Smooth muscle cell (in vitro differentiated cells): Measurements from ENCODE around the gene ABCC2. TPM values are rescaled to one million over a fixed set of nuclear protein-coding genes. Genes with fewer than 3 reads are reported as not detected.

Source experiments
- DNase-seq: peaks from one replicate; lab custom pipeline; 2025; ENCODE audit not compliant: unreplicated experiment; lab: John Stamatoyannopoulos, UW
- H2AFZ ChIP-seq: fragments of 200-600 bp; sonication (generic); 2 replicates; pipeline ENCODE4 v1.6.0; 2016; ENCODE audit warnings: antibody characterized with exemption, low read depth, mild to moderate bottlenecking
- H3F3A ChIP-seq: fragments of 200-600 bp; sonication (generic); 2 replicates; pipeline ENCODE4 v1.6.0; 2017; ENCODE audit warnings: antibody characterized with exemption, low read depth
- H3K27ac ChIP-seq: fragments of 200-600 bp; sonication (generic); 2 replicates; pipeline ENCODE4 v1.5.1; 2016; ENCODE audit warnings: low read depth, mild to moderate bottlenecking
- H3K27me3 ChIP-seq: fragments of 200-600 bp; sonication (generic); 2 replicates; pipeline ENCODE4 v1.6.1; 2016; ENCODE audit warnings: low read depth, mild to moderate bottlenecking
- H3K36me3 ChIP-seq: fragments of 200-600 bp; sonication (generic); 2 replicates; pipeline ENCODE4 v1.5.1; 2016; ENCODE audit warnings: low read depth
- H3K4me1 ChIP-seq: fragments of 200-600 bp; sonication (generic); 2 replicates; pipeline ENCODE4 v1.5.1; 2016; ENCODE audit warnings: low read depth
- H3K4me2 ChIP-seq: fragments of 200-600 bp; sonication (generic); 2 replicates; pipeline ENCODE4 v1.6.0; 2016; ENCODE audit warnings: mild to moderate bottlenecking
- H3K4me3 ChIP-seq: fragments of 200-600 bp; sonication (generic); 2 replicates; pipeline ENCODE4 v1.5.1; 2016; ENCODE audit warnings: mild to moderate bottlenecking
- H3K79me2 ChIP-seq: fragments of 200-600 bp; sonication (generic); 2 replicates; pipeline ENCODE4 v1.6.0; 2016; ENCODE audit warnings: low read depth, mild to moderate bottlenecking
- H3K9ac ChIP-seq: fragments of 200-600 bp; sonication (generic); 2 replicates; pipeline ENCODE4 v1.6.0; 2016; ENCODE audit warnings: low read depth
- H3K9me3 ChIP-seq: fragments of 200-600 bp; sonication (generic); replicated peaks from 2 replicates; pipeline ENCODE4 v1.5.1; 2016; ENCODE audit warnings: low read depth
- H4K20me1 ChIP-seq: fragments of 200-600 bp; sonication (generic); 2 replicates; pipeline ENCODE4 v1.6.0; 2016; ENCODE audit warnings: low read depth
- CTCF ChIP-seq: fragments of 200-600 bp; sonication (generic); IDR thresholded peaks from 2 replicates; pipeline ENCODE4 v1.5.1; 2017; ENCODE audit warnings: borderline replicate concordance, mild to moderate bottlenecking, antibody characterized with exemption; ENCODE audit not compliant: insufficient read depth, poor library complexity, severe bottlenecking
- WGBS: methylation state at CpG from one replicate; pipeline ENCODE4 v1.1.7; 2016; ENCODE audit warnings: low lambda C conversion rate; 5-methylcytosine and 5-hydroxymethylcytosine counted together
- polyA plus RNA-seq: library from polyadenylated mRNA; unstranded; fragments of >200 nt; fragmentation: Nextera tagmentation; extraction: Ambion mirVana; gene quantifications from 2 replicates; pipeline ENCODE4 v1.2.1, GENCODE V29; 2016
- total RNA-seq: library from RNA; depleted of rRNA; stranded (reverse); fragments of >200 nt; gene quantifications from 2 replicates; pipeline ENCODE4 v1.2.3, GENCODE V29; 2014

The ABCC2 gene
- total and polyA plus RNA-seq, 2 experiments from 2014 or later, result 0.36 to 3.0 TPM

GRCh38 chr10:99841746-99842145 lies 59.3 kb downstream of the ABCC2 start:
- no peak overlapping the region for H3K27ac ChIP-seq
- H2AFZ ChIP-seq, result no peak overlapping the region
- H3K4me2 ChIP-seq, result no peak overlapping the region
- H3K27me3 ChIP-seq, result no peaks in the 10 kb centered on the region
- no peak overlapping the region for H3K9ac ChIP-seq
- H3K4me1 ChIP-seq, result peaks cover 4% of the 10 kb centered on the region
- no peak for TF ChIP-seq CTCF
- H3K36me3 ChIP-seq, result no peaks in the 10 kb centered on the region
- no peaks in the 10 kb centered on the region for H3K9me3 ChIP-seq
- H3K79me2 ChIP-seq, result no peaks in the 10 kb centered on the region
- WGBS, result 88% methylated on average over 7 of the region's 7 CpGs
- DNase-seq, result no peak
- peaks cover 4% of the 10 kb centered on the region for H3F3A ChIP-seq
- H3K4me3 ChIP-seq, result no peak overlapping the region
- H4K20me1 ChIP-seq, result no peaks in the 10 kb centered on the region

DNA sequence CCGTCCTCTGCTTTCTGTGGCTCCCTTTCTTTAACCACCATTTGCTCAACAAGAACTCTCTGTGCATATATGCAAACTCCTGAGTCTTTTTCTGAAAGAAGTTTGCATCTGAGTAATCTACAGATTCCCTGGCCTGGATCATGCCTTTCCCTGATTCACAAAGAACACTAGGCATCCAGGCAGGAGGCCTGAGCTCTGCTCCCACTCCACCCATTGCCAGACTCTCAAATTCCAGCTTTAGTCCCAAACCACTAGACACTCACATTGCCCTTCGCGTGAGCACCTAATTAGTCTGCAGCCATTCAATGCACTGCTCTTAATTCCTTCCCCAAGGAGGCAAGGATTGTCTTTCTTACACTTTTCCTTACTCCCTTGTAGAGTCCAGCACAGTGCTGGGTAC lies 60.9 kb downstream of the ABCC2 start:
- WGBS, result 53% methylated on average over 3 of the region's 3 CpGs
- Histone ChIP-seq H3K4me3 (no peak overlapping the region), H3K27me3 (no peaks in the 10 kb centered on the region), H3K36me3 (no peaks in the 10 kb centered on the region), H3K27ac (peak overlapping the region; percentile 78), H3K4me1 (peaks cover 4% of the 10 kb centered on the region), H4K20me1 (no peaks in the 10 kb centered on the region), H3K9ac (no peak overlapping the region), H2AFZ (peak overlapping the region; percentile 28), H3F3A (peaks cover 4% of the 10 kb centered on the region), H3K4me2 (peak overlapping the region; percentile 36), H3K9me3 (no peaks in the 10 kb centered on the region), H3K79me2 (no peaks in the 10 kb centered on the region)
- no peak for TF ChIP-seq CTCF
- no peak for DNase-seq

- H2AFZ ChIP-seq, result no peak overlapping the region
These were observed 62.1 kb downstream of the ABCC2 start for GRCh38 chr10:99844433-99844955.

More at GRCh38 chr10:99844433-99844955, 62.1 kb downstream of the ABCC2 start:
- H3K79me2 ChIP-seq, result no peaks in the 10 kb centered on the region
- no peak overlapping the region for H3K4me3 ChIP-seq
- H3K4me2 ChIP-seq, result no peak overlapping the region
- no peaks in the 10 kb centered on the region for H4K20me1 ChIP-seq
- no peaks in the 10 kb centered on the region for H3K36me3 ChIP-seq
- DNase-seq, result no peak
- H3K27ac ChIP-seq, result peak overlapping the region; percentile 78
- H3F3A ChIP-seq, result peaks cover 4% of the 10 kb centered on the region
- H3K27me3 ChIP-seq, result no peaks in the 10 kb centered on the region
- peaks cover 4% of the 10 kb centered on the region for H3K4me1 ChIP-seq
- no peak overlapping the region for H3K9ac ChIP-seq
- H3K9me3 ChIP-seq, result no peaks in the 10 kb centered on the region
- TF ChIP-seq CTCF, result no peak
- WGBS, result 93% methylated on average over 6 of the region's 6 CpGs
